OCI-LY3 (cell line): ENCODE data around the gene LAMP1.

Experiments
- H2AFZ ChIP-seq: fragments of 200-600, 300-600 bp; shearing (Covaris generic); 2 replicates; pipeline ENCODE4 v1.6.0; 2014; ENCODE audit warnings: antibody characterized with exemption, low read depth, low read length
- H3K27ac ChIP-seq: fragments of 200-600, 300-600 bp; sonication (generic); 2 replicates; pipeline ENCODE4 v1.5.1; 2014; ENCODE audit warnings: mild to moderate bottlenecking, low read length, moderate library complexity, mixed read lengths
- H3K27me3 ChIP-seq: fragments of 200-600, 300-600 bp; sonication (generic); 2 replicates; pipeline ENCODE4 v1.6.1; 2014; ENCODE audit warnings: low read depth, low read length, mixed read lengths
- H3K36me3 ChIP-seq: fragments of 200-600, 300-600 bp; sonication (generic); replicated peaks from 2 replicates; pipeline ENCODE3; 2014; ENCODE audit warnings: low read depth, low read length, mixed read lengths
- H3K4me1 ChIP-seq: fragments of 300-600, 200-600 bp; sonication (generic); 2 replicates; pipeline ENCODE4 v1.6.1; 2014; ENCODE audit warnings: low read length, mixed read lengths
- H3K4me2 ChIP-seq: fragments of 200-600, 300-600 bp; sonication (generic); 2 replicates; pipeline ENCODE4 v1.6.1; 2014; ENCODE audit warnings: low read length, mixed read lengths
- H3K4me3 ChIP-seq: fragments of 300-600, 200-600 bp; sonication (generic); 2 replicates; pipeline ENCODE4 v1.5.1; 2014; ENCODE audit warnings: antibody characterized with exemption, mild to moderate bottlenecking, low read length, moderate library complexity
- H3K79me2 ChIP-seq: fragments of 300-600, 200-600 bp; shearing (Covaris generic); 2 replicates; pipeline ENCODE4 v1.6.1; 2014; ENCODE audit warnings: mild to moderate bottlenecking, low read length, mixed read lengths
- H3K9ac ChIP-seq: fragments of 300-600, 200-600 bp; shearing (Covaris generic); 2 replicates; pipeline ENCODE4 v1.6.0; 2014; ENCODE audit warnings: mild to moderate bottlenecking, low read length, moderate library complexity
- H3K9me3 ChIP-seq: fragments of 200-600, 300-600 bp; shearing (Covaris generic); 2 replicates; pipeline ENCODE4 v1.6.1; 2014; ENCODE audit warnings: low read length, mixed read lengths; ENCODE audit not compliant: insufficient read depth
- H4K20me1 ChIP-seq: fragments of 200-600, 300-600 bp; sonication (generic); 2 replicates; pipeline ENCODE4 v1.6.1; 2016; ENCODE audit warnings: low read length, mixed read lengths; ENCODE audit not compliant: insufficient read depth
- EZH2phosphoT487 ChIP-seq: fragments of 200-600 bp; shearing (Covaris generic); IDR thresholded peaks from 2 replicates; pipeline ENCODE4 v1.6.1; 2018; ENCODE audit warnings: antibody characterized with exemption, mixed run types, low read depth
- TF ChIP-seq, protein P1 (sequence below): fragments of 200-600, 300-600 bp; sonication (generic); IDR thresholded peaks from 2 replicates; pipeline ENCODE4 v1.5.1; 2014; ENCODE audit warnings: antibody characterized with exemption, low read length, low read depth

The LAMP1 gene

DNA sequence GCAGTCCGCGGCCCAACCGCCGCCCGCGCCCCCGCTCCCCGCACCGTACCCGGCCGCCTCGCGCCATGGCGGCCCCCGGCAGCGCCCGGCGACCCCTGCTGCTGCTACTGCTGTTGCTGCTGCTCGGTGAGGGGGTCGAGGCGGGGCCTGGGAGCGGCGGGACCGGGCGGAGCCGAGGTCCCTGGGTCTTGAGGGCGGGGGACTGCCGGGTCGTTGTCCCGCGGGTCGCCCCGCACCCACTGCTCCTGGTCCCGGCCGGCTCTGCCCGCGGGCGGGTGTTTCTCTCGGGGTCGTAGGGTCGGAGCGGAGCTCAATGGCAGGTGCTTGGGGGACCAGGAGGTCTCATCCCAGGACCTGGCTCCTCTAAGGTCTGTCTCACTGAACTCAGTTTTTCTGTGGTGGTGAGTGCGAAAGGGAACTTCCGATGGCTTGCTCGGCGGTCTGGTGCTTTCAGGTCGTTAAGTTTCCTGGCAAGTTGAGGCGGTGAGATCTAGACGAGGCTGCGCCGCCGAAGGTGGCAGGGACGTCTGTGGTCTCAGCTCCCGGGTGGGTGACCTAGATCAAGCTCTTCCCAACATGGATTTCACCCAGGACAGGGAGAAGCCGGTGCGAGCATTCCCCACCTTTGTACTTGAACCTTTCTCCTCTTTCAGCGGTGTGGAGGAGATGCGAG lies 467 bp downstream of the LAMP1 start:
- H3K4me3 ChIP-seq, result peak overlapping the region; percentile 98
- H3K36me3 ChIP-seq, result no peaks in the 10 kb centered on the region
- peaks cover 6% of the 10 kb centered on the region; the same call in 1 of the 2 replicates for H4K20me1 ChIP-seq
- no peaks in the 10 kb centered on the region for H3K9me3 ChIP-seq
- peaks cover 49% of the 10 kb centered on the region for H3K79me2 ChIP-seq
- peak overlapping the region; percentile 40; the same call in 1 of the 2 replicates for H2AFZ ChIP-seq
- H3K4me2 ChIP-seq, result peak overlapping the region; percentile 91
- no peak overlapping the region; the same call in 1 of the 2 replicates for H3K27ac ChIP-seq
- H3K4me1 ChIP-seq, result peaks cover 14% of the 10 kb centered on the region
- TF ChIP-seq, protein P1, sequence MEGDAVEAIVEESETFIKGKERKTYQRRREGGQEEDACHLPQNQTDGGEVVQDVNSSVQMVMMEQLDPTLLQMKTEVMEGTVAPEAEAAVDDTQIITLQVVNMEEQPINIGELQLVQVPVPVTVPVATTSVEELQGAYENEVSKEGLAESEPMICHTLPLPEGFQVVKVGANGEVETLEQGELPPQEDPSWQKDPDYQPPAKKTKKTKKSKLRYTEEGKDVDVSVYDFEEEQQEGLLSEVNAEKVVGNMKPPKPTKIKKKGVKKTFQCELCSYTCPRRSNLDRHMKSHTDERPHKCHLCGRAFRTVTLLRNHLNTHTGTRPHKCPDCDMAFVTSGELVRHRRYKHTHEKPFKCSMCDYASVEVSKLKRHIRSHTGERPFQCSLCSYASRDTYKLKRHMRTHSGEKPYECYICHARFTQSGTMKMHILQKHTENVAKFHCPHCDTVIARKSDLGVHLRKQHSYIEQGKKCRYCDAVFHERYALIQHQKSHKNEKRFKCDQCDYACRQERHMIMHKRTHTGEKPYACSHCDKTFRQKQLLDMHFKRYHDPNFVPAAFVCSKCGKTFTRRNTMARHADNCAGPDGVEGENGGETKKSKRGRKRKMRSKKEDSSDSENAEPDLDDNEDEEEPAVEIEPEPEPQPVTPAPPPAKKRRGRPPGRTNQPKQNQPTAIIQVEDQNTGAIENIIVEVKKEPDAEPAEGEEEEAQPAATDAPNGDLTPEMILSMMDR, result no peak
- no peak for TF ChIP-seq EZH2phosphoT487
- peaks cover 12% of the 10 kb centered on the region for H3K27me3 ChIP-seq
- H3K9ac ChIP-seq, result peak overlapping the region; percentile 73

DNA sequence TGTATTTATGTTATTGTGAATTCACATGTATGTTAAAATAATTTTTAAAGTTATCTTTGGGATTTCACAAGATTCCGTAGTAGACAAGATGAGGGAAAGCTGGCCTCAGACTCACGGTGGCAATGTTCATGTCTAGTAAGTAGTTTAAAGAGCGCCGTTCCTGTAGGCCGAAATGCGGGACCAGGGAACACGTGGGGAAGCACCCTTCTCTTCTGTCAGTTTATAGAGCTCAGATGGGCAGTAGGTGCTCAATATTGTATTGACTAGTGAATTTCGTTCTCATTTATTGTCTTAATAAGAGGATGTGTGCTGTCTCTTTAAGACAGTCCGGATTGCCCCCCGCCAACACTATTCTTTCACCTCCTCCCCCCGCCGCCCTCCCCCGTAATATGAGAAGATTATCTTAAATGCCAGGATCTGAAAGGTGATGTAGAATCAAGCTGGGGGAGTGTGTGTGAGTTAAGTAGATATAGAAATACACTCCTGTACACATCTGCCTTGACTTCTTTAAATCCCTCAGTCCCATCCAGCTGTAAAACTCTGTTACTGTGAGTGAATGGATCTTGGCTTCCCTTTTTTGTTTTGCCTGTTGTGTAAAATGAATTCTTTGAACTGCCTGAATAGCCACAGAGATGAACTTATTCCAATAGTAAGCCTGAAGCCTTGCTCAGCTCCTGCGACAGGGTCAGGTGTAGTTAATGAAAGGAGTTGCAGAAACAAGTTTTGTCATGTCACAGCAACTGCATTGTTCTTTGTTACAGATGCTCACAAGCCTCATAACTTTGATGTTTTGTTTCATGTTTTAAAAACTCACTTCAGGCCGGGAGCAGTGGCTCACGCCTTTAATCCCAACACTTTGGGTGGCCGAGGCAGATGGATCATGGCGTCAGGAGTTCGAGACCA lies 1.3 kb downstream of the LAMP1 start:
- Histone ChIP-seq H3K27ac (no peak overlapping the region), H3K4me3 (peak overlapping the region; percentile 98), H3K9me3 (no peaks in the 10 kb centered on the region), H3K4me2 (peak overlapping the region; percentile 91), H2AFZ (no peak overlapping the region), H3K9ac (peak overlapping the region; percentile 73), H3K4me1 (peaks cover 14% of the 10 kb centered on the region), H3K27me3 (peaks cover 6% of the 10 kb centered on the region; the same call in 1 of the 2 replicates), H3K79me2 (peaks cover 57% of the 10 kb centered on the region), H4K20me1 (peaks cover 9% of the 10 kb centered on the region; the same call in 1 of the 2 replicates), H3K36me3 (no peaks in the 10 kb centered on the region)
- no peak for TF ChIP-seq EZH2phosphoT487
- TF ChIP-seq, protein P1, result no peak

DNA sequence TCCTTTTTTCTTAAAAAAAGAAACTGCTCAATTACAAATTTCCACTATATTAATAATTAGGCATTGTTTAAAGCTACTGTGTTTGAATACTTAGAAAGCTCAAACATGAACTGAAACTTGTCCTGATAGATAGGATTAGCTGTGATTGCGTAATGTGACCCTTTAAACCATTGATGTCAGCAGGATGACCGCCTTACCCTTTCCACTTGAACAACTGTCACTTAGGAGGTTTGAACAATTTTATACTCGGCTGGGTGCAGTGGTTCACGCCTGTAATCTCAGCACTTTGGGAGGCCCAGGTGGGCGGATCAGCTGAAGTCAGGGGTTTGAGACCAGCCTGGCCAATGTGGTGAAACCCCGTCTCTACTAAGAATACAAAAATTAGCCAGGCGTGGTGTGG lies 2.9 kb downstream of the LAMP1 start:
- H3K4me2 ChIP-seq, result no peak overlapping the region
- no peaks in the 10 kb centered on the region for H3K36me3 ChIP-seq
- no peak overlapping the region for H3K9ac ChIP-seq
- no peak for TF ChIP-seq EZH2phosphoT487
- TF ChIP-seq, protein P1, result no peak
- no peaks in the 10 kb centered on the region for H3K9me3 ChIP-seq
- H3K4me1 ChIP-seq, result peaks cover 14% of the 10 kb centered on the region
- no peaks in the 10 kb centered on the region for H3K27me3 ChIP-seq
- no peak overlapping the region for H2AFZ ChIP-seq
- H3K79me2 ChIP-seq, result peaks cover 73% of the 10 kb centered on the region
- H3K4me3 ChIP-seq, result no peak overlapping the region
- peaks cover 11% of the 10 kb centered on the region for H4K20me1 ChIP-seq
- H3K27ac ChIP-seq, result no peak overlapping the region

DNA sequence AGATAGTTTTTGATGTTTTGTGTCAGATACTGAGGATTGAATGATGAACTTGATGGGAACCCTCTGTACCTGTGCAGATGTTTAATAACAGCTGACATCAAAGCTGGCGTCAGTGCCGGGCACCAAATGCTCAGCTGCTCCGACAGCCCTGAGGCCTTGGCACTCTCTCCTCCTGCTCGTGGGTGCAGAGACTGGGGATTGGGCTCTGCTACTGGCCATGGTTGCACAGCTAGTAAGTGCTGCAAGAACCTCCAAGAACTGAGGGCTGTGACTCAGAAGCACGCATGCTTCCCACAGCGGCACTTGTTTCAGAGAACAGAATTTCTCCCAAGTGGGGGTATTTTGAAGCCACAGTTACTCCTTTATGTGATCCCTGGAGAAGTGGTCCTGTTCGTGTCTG lies 5.9 kb downstream of the LAMP1 start:
- Histone ChIP-seq H3K36me3 (peaks cover 4% of the 10 kb centered on the region), H2AFZ (no peak overlapping the region), H3K4me3 (no peak overlapping the region), H3K9ac (no peak overlapping the region), H4K20me1 (peaks cover 22% of the 10 kb centered on the region), H3K27ac (no peak overlapping the region), H3K4me1 (peaks cover 7% of the 10 kb centered on the region), H3K4me2 (no peak overlapping the region), H3K9me3 (no peaks in the 10 kb centered on the region), H3K79me2 (peaks cover 86% of the 10 kb centered on the region), H3K27me3 (no peaks in the 10 kb centered on the region)
- TF ChIP-seq, protein P1, result no peak
- TF ChIP-seq EZH2phosphoT487, result no peak
